Peyer's patch (tissue), 4 donors: ENCODE results near the gene ARHGAP23. TPM values are rescaled to one million over a fixed set of nuclear protein-coding genes. Genes with fewer than 3 reads are reported as not detected.

Experiments
- DNase-seq, 3 donors: peaks; one replicate each; pipeline ENCODE4 v3.0.0-alpha.2; 2017 to 2019
- H3K27ac ChIP-seq, 4 donors: fragments of 200-600 bp; sonication (generic); one replicate each; pipeline ENCODE4 v1.5.1; 2016 to 2019
- H3K27me3 ChIP-seq, 2 donors: fragments of 200-600 bp; sonication (generic); one replicate each; pipeline ENCODE4 v1.5.1; 2019
- H3K36me3 ChIP-seq, 3 donors: fragments of 200-600 bp; sonication (generic); one replicate each; pipeline ENCODE4 v1.5.1; 2016 to 2019
- H3K4me1 ChIP-seq, 4 donors: fragments of 200-600 bp; sonication (generic); one replicate each; pipeline ENCODE4 v1.5.1; 2016 to 2019
- H3K4me3 ChIP-seq, 4 donors: fragments of 200-600 bp; sonication (generic); 1 replicate in 3 of 4; 2 replicates in 1 of 4; pipeline ENCODE4 v1.5.1; 2016 to 2019; ENCODE audit warnings: mild to moderate bottlenecking in 1 of 4
- H3K9me3 ChIP-seq, 4 donors: fragments of 200-600 bp; sonication (generic); one replicate each; pipeline ENCODE4 v1.5.1; 2016 to 2019; ENCODE audit warnings: mild to moderate bottlenecking in 1 of 4
- POLR2A ChIP-seq, 2 donors: fragments of 450-650 bp; IDR thresholded peaks; one replicate each; pipeline ENCODE4 v1.5.1; 2017; ENCODE audit warnings: antibody characterized with exemption in 2 of 2, mild to moderate bottlenecking in 2 of 2, moderate library complexity in 2 of 2
- total RNA-seq, 4 donors: library from RNA; depleted of rRNA; stranded (reverse); fragments of >200 nt; gene quantifications; one replicate each; pipeline ENCODE4 v1.1.0, GENCODE V29; 2016
- TF ChIP-seq, protein P1 (sequence below), 6 experiments: fragments of 450-650 bp in 4 of 6; fragments of 200-600 bp in 2 of 6; sonication (generic) in 1 of 6; IDR thresholded peaks; one replicate each; pipeline ENCODE4 v1.5.1; 2017 to 2019; ENCODE audit warnings: antibody characterized with exemption in 6 of 6, mild to moderate bottlenecking in 3 of 6, moderate library complexity in 1 of 6

ARHGAP23 gene
- total RNA-seq, 4 donors from 2014 or later = 0.88 to 36.3 (median 8.9) TPM

GRCh38 chr17:38401459-38401858, 26.8 kb upstream of the ARHGAP23 start:
- Histone ChIP-seq H3K9me3 (no peaks in the 10 kb centered on the region), H3K36me3 (peaks cover 0 to 49% (median 0%) of the 10 kb centered on the region in 3 donors), H3K4me1 (no peaks in the 10 kb centered on the region), H3K27ac (no peak overlapping the region), H3K27me3 (no peaks in the 10 kb centered on the region), H3K4me3 (no peak overlapping the region)
- TF ChIP-seq, protein P1, sequence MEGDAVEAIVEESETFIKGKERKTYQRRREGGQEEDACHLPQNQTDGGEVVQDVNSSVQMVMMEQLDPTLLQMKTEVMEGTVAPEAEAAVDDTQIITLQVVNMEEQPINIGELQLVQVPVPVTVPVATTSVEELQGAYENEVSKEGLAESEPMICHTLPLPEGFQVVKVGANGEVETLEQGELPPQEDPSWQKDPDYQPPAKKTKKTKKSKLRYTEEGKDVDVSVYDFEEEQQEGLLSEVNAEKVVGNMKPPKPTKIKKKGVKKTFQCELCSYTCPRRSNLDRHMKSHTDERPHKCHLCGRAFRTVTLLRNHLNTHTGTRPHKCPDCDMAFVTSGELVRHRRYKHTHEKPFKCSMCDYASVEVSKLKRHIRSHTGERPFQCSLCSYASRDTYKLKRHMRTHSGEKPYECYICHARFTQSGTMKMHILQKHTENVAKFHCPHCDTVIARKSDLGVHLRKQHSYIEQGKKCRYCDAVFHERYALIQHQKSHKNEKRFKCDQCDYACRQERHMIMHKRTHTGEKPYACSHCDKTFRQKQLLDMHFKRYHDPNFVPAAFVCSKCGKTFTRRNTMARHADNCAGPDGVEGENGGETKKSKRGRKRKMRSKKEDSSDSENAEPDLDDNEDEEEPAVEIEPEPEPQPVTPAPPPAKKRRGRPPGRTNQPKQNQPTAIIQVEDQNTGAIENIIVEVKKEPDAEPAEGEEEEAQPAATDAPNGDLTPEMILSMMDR (IDR thresholded peaks at IDR 0.05) = no peak
- no peak for TF ChIP-seq POLR2A (IDR thresholded peaks at IDR 0.05)
- no peak for DNase-seq

- Histone ChIP-seq H3K4me1 (no peaks in the 10 kb centered on the region), H3K27me3 (no peaks in the 10 kb centered on the region), H3K36me3 (peaks cover 0 to 37% (median 0%) of the 10 kb centered on the region in 3 donors), H3K4me3 (no peak overlapping the region), H3K9me3 (no peaks in the 10 kb centered on the region), H3K27ac (no peak overlapping the region)
- no peak for DNase-seq
- TF ChIP-seq, protein P1 (IDR thresholded peaks at IDR 0.05) = peak in 1 of 6 experiments; percentile 6
- TF ChIP-seq POLR2A (IDR thresholded peaks at IDR 0.05) = no peak
Measured at GRCh38 chr17:38402897-38403296, 25.4 kb upstream of the ARHGAP23 start.

DNA sequence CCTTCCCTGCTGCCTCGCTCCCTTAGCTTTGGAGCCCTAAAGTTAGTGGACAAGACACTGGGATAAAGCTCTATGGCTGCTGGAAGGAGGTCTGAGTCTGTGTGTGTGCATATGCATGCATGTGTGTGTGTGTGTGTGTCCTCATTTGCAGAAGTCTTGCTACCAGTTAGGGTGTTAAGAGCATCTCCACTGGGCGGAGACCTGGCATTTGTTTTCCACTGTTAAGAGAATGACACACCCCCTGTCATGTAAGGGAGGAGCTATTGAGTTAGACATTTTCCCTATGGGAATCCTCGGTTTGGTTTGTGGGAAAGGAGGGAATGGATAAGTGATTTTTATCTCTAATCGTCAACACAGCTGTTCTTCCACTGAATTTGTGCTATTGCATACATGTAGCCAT, 24.8 kb upstream of the ARHGAP23 start:
- Histone ChIP-seq H3K27ac (no peak overlapping the region), H3K4me1 (no peaks in the 10 kb centered on the region), H3K36me3 (peaks cover 0 to 32% (median 0%) of the 10 kb centered on the region in 3 donors), H3K9me3 (no peaks in the 10 kb centered on the region), H3K27me3 (no peaks in the 10 kb centered on the region), H3K4me3 (no peak overlapping the region)
- no peak for DNase-seq
- TF ChIP-seq POLR2A (IDR thresholded peaks at IDR 0.05) = no peak
- TF ChIP-seq, protein P1 (IDR thresholded peaks at IDR 0.05) = no peak

DNA sequence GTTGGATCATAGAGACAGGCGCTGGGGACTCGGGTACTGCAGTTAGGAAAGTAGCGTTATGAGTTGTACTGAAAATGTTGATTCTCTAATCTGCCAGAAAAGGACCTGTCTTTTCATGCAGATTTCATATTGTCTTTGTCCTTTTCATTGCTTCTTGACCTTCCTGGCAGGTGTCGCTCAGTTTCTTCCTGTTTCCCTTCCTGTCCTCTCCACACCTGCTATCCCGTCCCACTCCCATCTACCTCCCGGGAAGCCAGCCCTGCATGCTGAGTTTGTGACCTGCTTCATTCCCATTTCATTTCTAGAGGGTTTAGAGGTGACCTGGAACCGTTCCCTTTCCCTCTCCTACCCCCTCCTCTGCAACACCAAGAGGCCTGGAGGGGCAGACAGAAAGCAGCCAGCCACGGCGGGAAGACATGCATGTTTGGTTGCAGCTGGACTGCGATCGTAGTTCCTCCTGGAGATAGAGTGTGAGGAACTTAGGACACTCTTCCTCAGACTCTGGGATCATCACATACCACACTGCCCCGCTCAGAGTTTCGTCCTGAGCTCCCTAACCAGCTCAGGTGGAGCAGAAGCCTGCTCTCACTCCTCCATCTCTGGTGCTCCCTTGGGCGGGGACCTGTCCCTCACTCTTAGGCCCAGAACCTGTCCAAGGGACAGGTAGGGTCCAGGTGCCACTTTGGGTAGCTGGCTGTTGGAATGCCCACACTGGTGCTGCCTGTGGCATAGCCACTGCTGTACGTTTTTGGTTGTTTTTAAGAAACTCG, 23.9 kb upstream of the ARHGAP23 start:
- peaks cover 0 to 28% (median 0%) of the 10 kb centered on the region in 3 donors for H3K36me3 ChIP-seq
- no peaks in the 10 kb centered on the region for H3K9me3 ChIP-seq
- H3K4me1 ChIP-seq = no peaks in the 10 kb centered on the region
- no peak overlapping the region for H3K4me3 ChIP-seq
- no peak overlapping the region for H3K27ac ChIP-seq
- H3K27me3 ChIP-seq = no peaks in the 10 kb centered on the region
- TF ChIP-seq POLR2A (IDR thresholded peaks at IDR 0.05) = no peak
- TF ChIP-seq, protein P1 (IDR thresholded peaks at IDR 0.05) = no peak
- no peak for DNase-seq

- Histone ChIP-seq H3K27ac (no peak overlapping the region), H3K9me3 (no peaks in the 10 kb centered on the region), H3K4me3 (no peak overlapping the region), H3K4me1 (no peaks in the 10 kb centered on the region), H3K36me3 (peaks cover 0 to 15% (median 0%) of the 10 kb centered on the region in 3 donors), H3K27me3 (no peaks in the 10 kb centered on the region)
- DNase-seq = no peak
- TF ChIP-seq POLR2A (IDR thresholded peaks at IDR 0.05) = no peak
- TF ChIP-seq, protein P1 (IDR thresholded peaks at IDR 0.05) = no peak
Measured at GRCh38 chr17:38405654-38406053, 22.6 kb upstream of the ARHGAP23 start.
